HG02798 (cell line): Measurements from ENCODE around the gene ERCC2.

Experiments used
- ATAC-seq: cut with Tn5 transposase; IDR thresholded peaks from one replicate; pipeline ENCODE4 v1.9.1; 2021; ENCODE audit warnings: mild to moderate bottlenecking; ENCODE audit not compliant: unreplicated experiment, poor library complexity

The ERCC2 gene

GRCh38 chr19:45306518-45307027, 63.8 kb downstream of the ERCC2 start:
- ATAC-seq = no peak

DNA sequence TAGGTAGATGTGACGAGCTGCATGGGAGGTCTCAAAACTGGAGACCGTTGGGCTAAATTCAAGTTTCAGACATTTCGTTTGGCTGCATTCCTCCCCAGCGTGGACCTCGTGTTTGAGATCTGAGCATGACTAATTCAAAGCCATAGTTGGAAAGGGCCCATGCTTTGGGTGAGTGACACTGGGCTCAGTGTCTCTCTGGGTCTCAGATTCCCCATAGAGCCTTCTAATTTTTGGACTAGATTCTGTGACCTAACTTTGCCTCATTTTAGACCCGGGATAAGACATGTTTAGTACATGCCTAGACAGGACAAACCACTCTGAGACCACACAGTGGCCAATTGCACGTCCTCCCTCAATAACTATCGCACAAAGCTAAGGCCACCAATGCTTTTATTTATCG, 64.3 kb downstream of the ERCC2 start:
- no peak for ATAC-seq

DNA sequence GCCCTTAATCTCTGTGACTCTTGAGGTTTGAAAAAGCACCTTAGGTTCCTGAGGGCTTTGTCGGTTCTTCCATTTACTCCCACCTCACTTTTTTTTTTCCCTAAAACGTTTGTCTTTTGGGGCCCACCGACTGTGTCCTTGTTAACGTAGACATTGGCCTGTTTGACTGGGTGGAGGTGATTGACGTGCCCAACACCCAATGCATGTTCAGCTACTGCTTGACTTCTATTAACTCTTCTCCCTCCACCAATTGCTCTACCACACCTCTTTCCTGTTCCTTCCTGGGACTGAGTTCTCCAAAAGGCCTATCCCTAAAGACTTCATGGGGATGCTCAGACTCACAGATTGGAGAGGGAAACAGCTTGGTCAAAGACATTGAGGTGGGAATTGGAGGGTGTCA, 65.0 kb downstream of the ERCC2 start:
- no peak for ATAC-seq

DNA sequence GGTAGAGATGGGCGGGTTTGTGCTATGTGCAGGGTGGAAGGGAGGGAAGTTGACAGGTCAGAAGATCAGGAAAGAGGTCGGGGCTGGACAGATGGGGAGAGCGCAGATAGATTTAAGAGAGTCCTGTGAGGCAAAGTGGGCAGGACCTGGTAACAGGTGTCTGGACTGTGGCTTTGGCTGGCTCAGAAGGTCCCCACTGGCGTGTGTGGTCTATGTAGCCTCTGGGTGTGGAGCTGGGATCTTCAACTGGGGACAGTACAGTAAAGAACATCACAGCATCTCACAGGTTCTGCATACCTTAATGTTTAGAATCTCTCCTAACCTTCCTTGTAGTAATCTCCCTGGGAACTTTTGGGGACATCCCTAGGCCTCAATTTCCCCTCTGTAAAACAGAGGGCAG, 65.4 kb downstream of the ERCC2 start:
- no peak for ATAC-seq

DNA sequence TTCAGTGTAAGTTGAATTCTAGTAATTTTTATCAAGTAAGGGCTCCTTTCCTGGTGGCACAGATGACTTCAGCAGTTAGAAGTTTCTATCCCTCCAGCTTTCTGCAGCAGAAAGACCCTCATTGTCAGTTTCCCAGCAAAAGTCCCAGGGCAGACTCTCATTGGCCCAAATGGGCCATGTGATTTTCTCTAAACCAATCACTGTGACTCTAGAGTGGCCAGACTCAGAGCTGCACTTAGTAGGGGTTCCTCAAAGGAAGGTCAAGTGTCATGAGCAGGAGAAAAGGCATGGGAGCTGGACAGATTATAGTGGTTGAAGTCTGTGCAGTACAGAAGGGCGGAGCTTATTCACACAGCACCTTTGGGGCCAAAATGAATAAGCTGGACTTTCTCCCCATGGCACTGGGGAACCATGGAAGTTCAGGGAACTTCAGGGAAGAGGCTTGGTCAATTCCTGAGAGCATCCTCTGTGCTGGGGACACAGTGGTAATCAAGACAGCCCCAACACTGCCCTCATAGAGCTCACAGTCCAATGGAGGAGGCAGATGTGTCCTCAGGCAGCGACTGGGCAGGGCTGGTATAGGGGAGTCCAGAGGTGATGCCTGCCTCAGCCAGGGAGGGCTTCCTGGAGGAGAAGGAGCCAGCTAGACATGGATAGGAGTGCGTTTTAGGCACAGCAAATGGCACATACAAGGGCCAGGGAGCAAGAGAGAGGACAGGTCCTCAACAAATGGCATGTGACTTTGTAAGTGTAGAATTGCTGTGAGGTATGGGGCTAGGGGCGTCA, 66.0 kb downstream of the ERCC2 start:
- no peak for ATAC-seq

DNA sequence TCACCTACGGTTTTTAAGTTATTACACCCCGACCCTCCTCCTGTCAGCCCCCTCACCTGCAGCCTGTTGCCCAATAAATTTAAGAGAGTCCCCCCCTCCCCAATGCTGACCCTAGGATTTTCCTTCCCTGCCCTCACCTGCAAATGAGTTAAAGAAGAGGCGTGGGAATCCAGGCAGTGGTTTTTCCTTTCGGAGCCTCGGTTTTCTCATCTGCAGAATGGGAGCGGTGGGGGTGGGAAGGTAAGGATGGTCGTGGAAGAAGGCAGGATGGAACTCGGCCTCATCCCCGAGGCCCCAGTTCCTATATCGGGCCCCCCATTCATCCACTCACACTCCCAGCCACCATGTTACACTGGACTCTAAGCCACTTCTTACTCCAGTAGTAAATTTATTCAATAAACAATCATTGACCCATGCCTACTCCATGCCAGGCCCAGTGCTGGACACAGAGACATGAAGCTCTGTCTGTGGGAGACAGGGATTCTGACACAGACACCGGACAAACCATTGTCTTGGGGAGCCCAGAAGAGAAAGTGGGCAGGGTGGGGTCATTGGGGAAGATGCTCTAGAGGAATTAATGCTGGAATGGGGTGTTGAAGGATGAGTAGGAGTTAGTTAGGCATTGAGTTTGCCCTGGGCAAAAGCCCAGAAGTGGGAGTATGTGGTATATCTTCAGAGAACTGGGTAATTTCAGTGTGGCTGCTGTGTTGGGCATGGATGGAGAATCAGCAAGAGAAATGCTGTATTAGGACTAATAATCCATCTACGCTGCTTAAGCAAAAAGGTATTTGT, 66.9 kb downstream of the ERCC2 start:
- ATAC-seq = no peak

GRCh38 chr19:45302416-45302815, 68.0 kb downstream of the ERCC2 start:
- no peak for ATAC-seq
